GM12878 (cell line): ENCODE measurements around the gene THUMPD3. TPM values are rescaled to one million over a fixed set of nuclear protein-coding genes. Genes with fewer than 3 reads are reported as not detected.

Experiments
- ATAC-seq: fragments of 200-7000 bp; cut with Tn5 transposase; 3 replicates; pipeline ENCODE4 v1.9.1; 2020; ENCODE audit warnings: mild to moderate bottlenecking, moderate library complexity
- BruUV-seq: library from RNA; stranded (reverse); fragments of 400-500 nt; replicated peaks from 2 replicates; lab custom pipeline; 2021; lab: Mats Ljungman, UMichigan
- CTCF ChIA-PET: fragments of 300-600 bp; sonication (Branson Sonifier 250); formaldehyde crosslinking; extraction: SDS; loops from one replicate; lab custom pipeline; 2021; ENCODE audit warnings: inconsistent platforms; lab: Yijun Ruan, JAX
- POLR2A ChIA-PET: fragments of 350-600 bp; formaldehyde crosslinking; extraction: SDS; loops from one replicate; lab custom pipeline; 2021; ENCODE audit warnings: inconsistent platforms; lab: Charles Lee
- RAD21 ChIA-PET: fragments of 300-600 bp; sonication (Branson Sonifier 250); formaldehyde crosslinking; loops from one replicate; lab custom pipeline; 2023; ENCODE audit warnings: antibody characterized with exemption; ENCODE audit not compliant: unreplicated experiment; lab: Charles Lee
- SMC1A ChIA-PET: fragments of 300-600 bp; sonication (Branson Sonifier 250); formaldehyde crosslinking; loops from one replicate; lab custom pipeline; 2023; ENCODE audit not compliant: unreplicated experiment, uncharacterized antibody; lab: Charles Lee
- DNase-seq: peaks from one replicate; pipeline ENCODE4 v3.0.0-alpha.2; 2011; ENCODE audit warnings: low read depth, low spot score
- FAIRE-seq: peaks from 3 replicates; lab custom pipeline; 2011; peaks lifted over from hg19 to GRCh38; lab: Jason Lieb, UNC
- H2AFZ ChIP-seq: 2 replicates; pipeline ENCODE4 v1.6.0; 2011; ENCODE audit warnings: low read depth, low read length, control low read depth; ENCODE audit not compliant: control insufficient read depth
- H3K27ac ChIP-seq: 2 replicates; pipeline ENCODE4 v1.5.1; 2011; ENCODE audit warnings: control low read depth; ENCODE audit not compliant: control insufficient read depth, insufficient read depth
- H3K27me3 ChIP-seq, 2 experiments: replicated peaks in 1 of 2; 2 replicates each; pipeline versions ENCODE4 v1.6.0 to v1.6.1; 2011; ENCODE audit warnings: low read length in 1 of 2; ENCODE audit not compliant: control insufficient read depth in 2 of 2, insufficient read depth in 2 of 2
- H3K36me3 ChIP-seq, 2 experiments: 2 replicates each; pipeline ENCODE4 v1.5.1; 2011; ENCODE audit warnings: low read length in 1 of 2; ENCODE audit not compliant: control insufficient read depth in 2 of 2, insufficient read depth in 2 of 2
- H3K4me1 ChIP-seq: 2 replicates; pipeline ENCODE4 v1.6.1; 2011; ENCODE audit warnings: mild to moderate bottlenecking, low read length, moderate library complexity, mixed read lengths; ENCODE audit not compliant: control insufficient read depth, insufficient read depth
- H3K4me2 ChIP-seq: 2 replicates; pipeline ENCODE4 v1.6.0; 2011; ENCODE audit warnings: control low read depth; ENCODE audit not compliant: control insufficient read depth, insufficient read depth
- H3K4me3 ChIP-seq: fragments of 200-600 bp; sonication (generic); 2 replicates; pipeline ENCODE4 v1.5.1; 2016
- H3K79me2 ChIP-seq: 2 replicates; pipeline ENCODE4 v1.6.0; 2011; ENCODE audit warnings: low read length; ENCODE audit not compliant: control insufficient read depth, insufficient read depth
- H3K9ac ChIP-seq: 2 replicates; pipeline ENCODE4 v1.8.0; 2011; ENCODE audit warnings: low read length, control low read depth, mixed read lengths; ENCODE audit not compliant: control insufficient read depth, insufficient read depth
- H3K9me3 ChIP-seq: replicated peaks from 3 replicates; pipeline ENCODE4 v1.5.1; 2011; ENCODE audit warnings: mild to moderate bottlenecking, low read length; ENCODE audit not compliant: control insufficient read depth, insufficient read depth
- H4K20me1 ChIP-seq: 2 replicates; pipeline ENCODE4 v1.6.0; 2011; ENCODE audit not compliant: control insufficient read depth, insufficient read depth
- BCL11A ChIP-seq: IDR thresholded peaks from 2 replicates; pipeline ENCODE4 v1.6.1; 2011; ENCODE audit warnings: low read depth, low read length
- POLR2A ChIP-seq: IDR thresholded peaks from 2 replicates; pipeline ENCODE4 v1.6.1; 2011; ENCODE audit warnings: low read depth, mild to moderate bottlenecking, low read length
- SREBF2 ChIP-seq: IDR thresholded peaks from 2 replicates; pipeline ENCODE4 v1.6.1; 2012; ENCODE audit warnings: mild to moderate bottlenecking, low read length
- WGBS: methylation state at CpG from one replicate; pipeline ENCODE4 v1.1.6; 2016; ENCODE audit warnings: low lambda C conversion rate; ENCODE audit not compliant: insufficient replicate concordance, insufficient coverage; ENCODE audit errors: missing lambda C conversion rate; 5-methylcytosine and 5-hydroxymethylcytosine counted together
- in situ Hi-C: fragments of 300-500 bp; cut with MboI; formaldehyde crosslinking; loops from 9 replicates; pipeline ENCODE4 v1.14.3; 2018; ENCODE audit warnings: mixed read lengths
- intact Hi-C: fragments of 100-400 bp; cut with micrococcal nuclease; formaldehyde crosslinking; loops from one replicate; pipeline ENCODE4 v1.14.2; 2022; ENCODE audit not compliant: unreplicated experiment
- polyA plus RNA-seq, 11 experiments: library from polyadenylated mRNA; depleted of rRNA in 4 of 11; unstranded in 6 of 11; stranded (reverse) in 5 of 11; fragments of >200 nt; fragmentation: Nextera tagmentation in 4 of 11; fragmentation: Illumina TruSeq in 1 of 11; extraction: Ambion mirVana in 4 of 11; extraction: Trizol in 1 of 11; gene quantifications; 1 replicate in 1 of 11; 2 replicates in 10 of 11; pipeline versions ENCODE4 v1.2.1 to v1.2.3, GENCODE V29; 2011 to 2016; ENCODE audit warnings: inconsistent platforms in 2 of 11, missing spikeins in 2 of 11, low read depth in 1 of 11
- total RNA-seq, 4 experiments: library from RNA; depleted of rRNA in 3 of 4; stranded (reverse); fragments of >200 nt in 3 of 4; fragmentation: Illumina TruSeq in 1 of 4; extraction: Trizol in 1 of 4; gene quantifications; 2 replicates each; pipeline versions ENCODE4 v1.2.1 to v1.2.3, GENCODE V29; 2013 to 2021
- TF ChIP-seq, protein P1 (sequence below), 3 experiments: IDR thresholded peaks in 2 of 3; conservative IDR thresholded peaks in 1 of 3; 2 replicates each; pipeline ENCODE4 v1.5.1; 2011; ENCODE audit warnings: low read depth in 3 of 3, low read length in 3 of 3, mild to moderate bottlenecking in 3 of 3, control low read depth in 2 of 3, moderate library complexity in 2 of 3, inconsistent platforms in 1 of 3, mixed read lengths in 1 of 3; ENCODE audit not compliant: control insufficient read depth in 2 of 3, insufficient read depth in 1 of 3; ENCODE audit errors: extremely low read depth in 1 of 3

The THUMPD3 gene
- total and polyA plus RNA-seq, 10 of the 15 experiments (the other 5 are each of a cell fraction or from before 2014, with no cell fraction given), result 28.7 to 47.4 (median 41.8) TPM

DNA sequence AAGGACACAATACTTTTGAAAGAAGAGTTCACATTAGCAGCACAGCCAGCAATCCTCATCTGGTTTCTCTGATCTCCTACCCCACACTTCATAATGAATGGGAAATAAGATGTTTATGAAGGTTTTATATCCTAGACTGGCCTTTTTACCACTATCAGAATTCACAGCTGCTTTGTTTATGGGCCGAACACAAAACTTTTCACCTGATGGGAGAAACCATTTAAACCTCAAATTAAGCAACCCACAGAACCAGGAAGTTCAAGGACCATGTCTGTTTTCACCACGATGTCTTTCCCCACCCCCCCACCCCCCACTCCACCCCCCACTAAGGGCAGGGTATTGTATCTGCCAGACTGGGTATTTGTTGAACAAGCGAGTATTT, 23.2 kb downstream of the THUMPD3 start (continued):
- TF ChIP-seq, protein P1, sequence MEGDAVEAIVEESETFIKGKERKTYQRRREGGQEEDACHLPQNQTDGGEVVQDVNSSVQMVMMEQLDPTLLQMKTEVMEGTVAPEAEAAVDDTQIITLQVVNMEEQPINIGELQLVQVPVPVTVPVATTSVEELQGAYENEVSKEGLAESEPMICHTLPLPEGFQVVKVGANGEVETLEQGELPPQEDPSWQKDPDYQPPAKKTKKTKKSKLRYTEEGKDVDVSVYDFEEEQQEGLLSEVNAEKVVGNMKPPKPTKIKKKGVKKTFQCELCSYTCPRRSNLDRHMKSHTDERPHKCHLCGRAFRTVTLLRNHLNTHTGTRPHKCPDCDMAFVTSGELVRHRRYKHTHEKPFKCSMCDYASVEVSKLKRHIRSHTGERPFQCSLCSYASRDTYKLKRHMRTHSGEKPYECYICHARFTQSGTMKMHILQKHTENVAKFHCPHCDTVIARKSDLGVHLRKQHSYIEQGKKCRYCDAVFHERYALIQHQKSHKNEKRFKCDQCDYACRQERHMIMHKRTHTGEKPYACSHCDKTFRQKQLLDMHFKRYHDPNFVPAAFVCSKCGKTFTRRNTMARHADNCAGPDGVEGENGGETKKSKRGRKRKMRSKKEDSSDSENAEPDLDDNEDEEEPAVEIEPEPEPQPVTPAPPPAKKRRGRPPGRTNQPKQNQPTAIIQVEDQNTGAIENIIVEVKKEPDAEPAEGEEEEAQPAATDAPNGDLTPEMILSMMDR (IDR thresholded peaks at IDR 0.05 in 2 of 3, conservative IDR thresholded peaks at IDR 0.05 in 1 of 3; ENCODE audit: control insufficient read depth in 2 of 3, extremely low read depth in 1 of 3, insufficient read depth in 1 of 3, low read depth in 3 of 3, low read length in 3 of 3), result no peak
- TF ChIP-seq, all 136 proteins: peak for 0

DNA sequence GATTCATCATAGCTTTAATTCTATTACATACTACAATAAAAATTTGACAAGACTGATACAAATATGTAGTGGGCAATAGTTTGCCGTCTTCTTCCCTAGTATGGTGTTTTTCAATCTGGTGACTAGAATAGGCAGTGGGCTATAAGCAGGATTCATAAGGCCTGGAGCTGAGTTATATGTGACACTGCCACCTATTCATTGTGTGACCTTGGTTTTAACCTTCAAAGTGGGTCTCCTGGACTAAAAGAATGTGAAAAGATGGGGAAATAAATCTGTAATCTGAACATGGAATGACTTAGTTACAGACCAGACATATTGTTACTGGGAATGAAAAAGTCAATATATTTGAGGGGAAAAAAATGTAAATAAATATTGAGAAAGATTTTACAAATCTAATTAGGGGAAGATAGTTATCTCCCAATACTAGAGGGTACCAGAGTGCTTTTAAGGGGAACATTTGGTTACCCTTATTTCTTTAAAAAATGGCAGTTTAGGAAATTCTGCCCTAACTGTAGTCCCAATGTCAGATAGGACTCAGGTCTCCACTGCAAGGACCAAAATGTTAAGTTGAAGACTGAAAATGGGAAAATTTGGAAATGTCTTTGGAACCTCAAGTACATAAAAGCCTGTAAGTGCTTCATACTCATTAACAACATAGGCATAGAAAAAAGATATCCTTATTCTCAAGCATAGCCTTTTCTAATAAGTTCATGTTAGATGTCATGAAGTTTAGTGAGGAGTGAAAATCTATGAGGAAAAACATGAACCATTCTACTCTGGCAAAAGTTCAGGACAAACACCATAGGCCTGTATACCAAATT, 23.9 kb downstream of the THUMPD3 start:
- Histone ChIP-seq H3K27ac (no peak overlapping the region), H2AFZ (no peak overlapping the region), H3K4me1 (no peaks in the 10 kb centered on the region), H3K9ac (no peak overlapping the region), H3K36me3 (peaks cover 5 to 50% of the 10 kb centered on the region in 2 experiments), H3K9me3 (no peaks in the 10 kb centered on the region), H3K4me3 (no peak overlapping the region), H3K27me3 (no peaks in the 10 kb centered on the region), H3K4me2 (no peak overlapping the region), H4K20me1 (no peaks in the 10 kb centered on the region; the same call in 1 of the 2 replicates), H3K79me2 (peaks cover 26% of the 10 kb centered on the region)
- intact Hi-C loops (no loop called here), in situ Hi-C loops (no loop called here)
- SMC1A ChIA-PET, result interaction anchor here (0.8 to 1.2 kb wide), 2 partner anchors 8 to 25 kb away, joined by 3 read pairs; no protein-coding TSS in a partner anchor
- DNase-seq (no peak), ATAC-seq (no peak), FAIRE-seq (no peak)
- TF ChIP-seq SREBF2 (no peak), BCL11A (no peak), POLR2A (0 out of 2 replicates have a peak, but pooled peaks have one; percentile 16)
- BruUV-seq, result no TSS peak
- 36% methylated on average over 1 of the region's 1 CpG for WGBS
- RAD21 ChIA-PET, result interaction anchor here (1.0 kb wide), 1 partner anchor 9 kb away, joined by 3 read pairs; no protein-coding TSS in a partner anchor
- CTCF ChIA-PET, result no interaction called here
- POLR2A ChIA-PET, result interaction anchor here (0.7 to 1.2 kb wide), 2 partner anchors 9 to 24 kb away, joined by 3 to 5 read pairs; no protein-coding TSS in a partner anchor
